Sigmoid colon (tissue), 4 donors: ENCODE data around the gene TUBA4B.

Source experiments
- EP300 ChIP-seq, 4 donors: sonication (generic); formaldehyde crosslinking; IDR thresholded peaks; one replicate each; pipeline ENCODE4 v1.6.1; 2017; ENCODE audit warnings: antibody characterized with exemption in 4 of 4
- POLR2A ChIP-seq, 2 donors: fragments of 450-650 bp; IDR thresholded peaks; one replicate each; pipeline ENCODE4 v1.6.1; 2016; ENCODE audit warnings: antibody characterized with exemption in 2 of 2, mild to moderate bottlenecking in 2 of 2, moderate library complexity in 2 of 2
- POLR2AphosphoS5 ChIP-seq, 4 donors: sonication (generic); formaldehyde crosslinking; IDR thresholded peaks; one replicate each; pipeline ENCODE4 v1.6.1; 2017; ENCODE audit warnings: antibody characterized with exemption in 4 of 4
- TF ChIP-seq, protein P1 (sequence below), 4 experiments: fragments of 450-650 bp in 3 of 4; fragments of 200-600 bp in 1 of 4; IDR thresholded peaks; one replicate each; pipeline ENCODE4 v1.5.1; 2016 to 2019; ENCODE audit warnings: antibody characterized with exemption in 4 of 4, mild to moderate bottlenecking in 3 of 4, moderate library complexity in 2 of 4

DNA sequence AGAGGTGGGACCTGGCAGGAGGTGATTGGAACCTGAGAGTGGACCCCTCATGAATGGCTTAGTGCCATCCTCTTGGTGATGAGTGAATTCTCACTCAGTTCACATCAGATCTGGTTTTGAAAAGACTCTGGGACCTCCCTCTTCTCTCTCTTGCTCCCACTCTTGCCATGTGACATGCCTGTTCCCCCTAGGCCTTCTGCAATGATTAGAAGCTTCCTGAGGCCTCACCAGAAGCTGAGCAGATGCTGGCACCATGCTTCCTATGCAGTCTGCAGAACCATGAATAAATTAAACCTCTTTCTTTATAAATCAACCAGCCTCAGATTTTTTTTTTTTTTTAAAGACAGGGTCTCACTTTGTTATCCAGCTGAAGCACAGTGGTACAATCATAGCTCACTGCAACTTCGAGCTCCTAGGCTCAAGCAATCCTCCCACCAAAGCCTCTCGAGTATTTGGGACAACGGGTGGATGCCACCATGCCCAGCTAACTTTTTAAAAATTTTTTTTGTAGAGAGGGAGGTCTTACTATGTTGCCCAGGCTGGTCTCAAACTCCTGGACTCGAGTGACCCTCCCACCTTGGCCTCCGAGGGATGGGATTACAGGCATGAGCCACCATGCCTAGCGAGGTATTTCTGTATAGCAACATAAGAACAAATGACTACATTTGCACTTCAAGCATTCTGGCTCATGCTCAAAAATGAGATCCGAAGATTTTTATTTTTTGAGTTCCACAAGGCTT, 48.4 kb upstream of the TUBA4B start:
- TF ChIP-seq POLR2AphosphoS5 (IDR thresholded peaks at IDR 0.05) (no peak), POLR2A (IDR thresholded peaks at IDR 0.05) (no peak), EP300 (IDR thresholded peaks at IDR 0.05) (no peak)
- TF ChIP-seq, protein P1, sequence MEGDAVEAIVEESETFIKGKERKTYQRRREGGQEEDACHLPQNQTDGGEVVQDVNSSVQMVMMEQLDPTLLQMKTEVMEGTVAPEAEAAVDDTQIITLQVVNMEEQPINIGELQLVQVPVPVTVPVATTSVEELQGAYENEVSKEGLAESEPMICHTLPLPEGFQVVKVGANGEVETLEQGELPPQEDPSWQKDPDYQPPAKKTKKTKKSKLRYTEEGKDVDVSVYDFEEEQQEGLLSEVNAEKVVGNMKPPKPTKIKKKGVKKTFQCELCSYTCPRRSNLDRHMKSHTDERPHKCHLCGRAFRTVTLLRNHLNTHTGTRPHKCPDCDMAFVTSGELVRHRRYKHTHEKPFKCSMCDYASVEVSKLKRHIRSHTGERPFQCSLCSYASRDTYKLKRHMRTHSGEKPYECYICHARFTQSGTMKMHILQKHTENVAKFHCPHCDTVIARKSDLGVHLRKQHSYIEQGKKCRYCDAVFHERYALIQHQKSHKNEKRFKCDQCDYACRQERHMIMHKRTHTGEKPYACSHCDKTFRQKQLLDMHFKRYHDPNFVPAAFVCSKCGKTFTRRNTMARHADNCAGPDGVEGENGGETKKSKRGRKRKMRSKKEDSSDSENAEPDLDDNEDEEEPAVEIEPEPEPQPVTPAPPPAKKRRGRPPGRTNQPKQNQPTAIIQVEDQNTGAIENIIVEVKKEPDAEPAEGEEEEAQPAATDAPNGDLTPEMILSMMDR (IDR thresholded peaks at IDR 0.05) = no peak
